SIG-M5 (cell line): Measurements from ENCODE around the gene TAF5L.
A peak's percentile ranks its signal among the peaks of the same experiment; 100 is the strongest.
"Not testable (repeated sequence)": the region's sequence is repeated elsewhere in the genome, so short reads cannot be mapped to it uniquely, and the experiment has no call there.

Experiments
- DNase-seq: peaks from one replicate; lab custom pipeline; 2025; lab: John Stamatoyannopoulos, UW

TAF5L gene

GRCh38 chr1:229567109-229567868 lies 58.6 kb downstream of the TAF5L start:
- peak; percentile 65 for DNase-seq

- DNase-seq = no peak
Measured at GRCh38 chr1:229563701-229564100, 62.2 kb downstream of the TAF5L start.

- no peak for DNase-seq
Measured at GRCh38 chr1:229563241-229563640, 62.7 kb downstream of the TAF5L start.

GRCh38 chr1:229562686-229563085 lies 63.2 kb downstream of the TAF5L start:
- no peak for DNase-seq

- no peak for DNase-seq
Measured at GRCh38 chr1:229561141-229561540, 64.8 kb downstream of the TAF5L start.

GRCh38 chr1:229560124-229560523 lies 65.8 kb downstream of the TAF5L start:
- not testable (repeated sequence) for DNase-seq

GRCh38 chr1:229559336-229559801 lies 66.6 kb downstream of the TAF5L start:
- DNase-seq = not testable (repeated sequence)

GRCh38 chr1:229558460-229559335 lies 67.2 kb downstream of the TAF5L start, which contains the start of gene ABCB10:
Gene ABCB10, minus strand, starts transcription at chr1:229558707. Its CDS starts 55 bp downstream, at chr1:229558652.
- DNase-seq = peak; percentile 85

GRCh38 chr1:229557913-229558414 lies 68.0 kb downstream of the TAF5L start:
- no peak for DNase-seq

GRCh38 chr1:229557200-229557850 lies 68.6 kb downstream of the TAF5L start:
- DNase-seq = no peak

- no peak for DNase-seq
Measured at GRCh38 chr1:229554886-229555621, 70.9 kb downstream of the TAF5L start.

- DNase-seq = no peak
Measured at GRCh38 chr1:229553621-229554130, 72.2 kb downstream of the TAF5L start.

- DNase-seq = no peak
Measured at GRCh38 chr1:229552732-229553131, 73.2 kb downstream of the TAF5L start.

- DNase-seq = no peak
Measured at GRCh38 chr1:229550812-229551567, 74.9 kb downstream of the TAF5L start.

- DNase-seq = no peak
Measured at GRCh38 chr1:229547542-229547941, 78.4 kb downstream of the TAF5L start.

GRCh38 chr1:229544587-229544986 lies 81.3 kb downstream of the TAF5L start:
- DNase-seq = no peak
